ENCODE measurements around the gene TPK1. TPM values are rescaled to one million over a fixed set of nuclear protein-coding genes. Genes with fewer than 3 reads are reported as not detected.

The TPK1 gene
- total RNA-seq, 1 experiment from 2014 or later: 3.1 TPM

DNA sequence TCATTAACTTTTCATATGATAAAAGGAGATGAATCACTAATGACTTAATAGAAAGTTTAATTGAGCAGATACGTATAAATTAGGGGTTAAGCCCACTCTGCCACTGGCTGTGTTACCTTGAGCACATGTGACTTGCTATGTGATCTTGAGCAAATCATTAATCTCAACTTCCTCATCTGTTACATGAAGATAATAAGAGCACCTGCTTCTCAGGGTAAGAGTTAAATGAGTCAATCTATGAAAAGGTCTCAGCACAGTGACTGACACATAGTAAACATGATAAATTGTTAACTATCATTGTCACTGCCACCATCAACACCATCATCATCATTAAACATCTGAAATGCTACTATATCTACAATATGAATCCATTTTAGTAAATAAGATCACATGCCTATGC lies 110.8 kb downstream of the TPK1 start:
- Histone ChIP-seq H3K23ac (ENCODE audit: insufficient read length, low read depth, low read length) (no peak overlapping the region), H4K91ac (ENCODE audit: insufficient read length, low read depth, low read length) (no peak overlapping the region), H2BK15ac (ENCODE audit: low read depth, low read length) (no peak overlapping the region), H3K9me3 (ENCODE audit: control insufficient read depth, low read depth, low read length) (peaks cover 8% of the 10 kb centered on the region), H3T11ph (ENCODE audit: low read length) (no peak overlapping the region), H2AFZ (ENCODE audit: low read length) (no peak overlapping the region), H4K5ac (ENCODE audit: insufficient read length, low read depth, low read length) (no peak overlapping the region), H2AK5ac (ENCODE audit: insufficient read length, low read length) (no peak overlapping the region), H3K4me1 (ENCODE audit: insufficient read depth, low read length) (no peaks in the 10 kb centered on the region; the same call in 1 of the 2 replicates), H2BK5ac (ENCODE audit: insufficient read length, low read length) (no peak overlapping the region), H3K4me2 (ENCODE audit: insufficient read depth, insufficient read length, low read length) (no peak overlapping the region), H3K4ac (ENCODE audit: low read depth, low read length) (no peak overlapping the region), H3K27ac (ENCODE audit: insufficient read length, low read depth, low read length) (no peak overlapping the region), H3K14ac (ENCODE audit: insufficient read depth, low read length) (no peak overlapping the region), H2BK12ac (ENCODE audit: insufficient read length, low read depth, low read length) (no peak overlapping the region), H2BK20ac (ENCODE audit: low read depth, low read length, poor library complexity, severe bottlenecking) (no peak overlapping the region), H3K79me1 (ENCODE audit: insufficient read depth, low read depth, low read length, poor library complexity, severe bottlenecking) (no peaks in the 10 kb centered on the region), H4K20me1 (ENCODE audit: control insufficient read depth, insufficient read depth, insufficient read length) (no peaks in the 10 kb centered on the region), H3K18ac (ENCODE audit: insufficient read length, low read depth, low read length) (no peak overlapping the region), H3K79me2 (ENCODE audit: insufficient read depth, low read length) (no peaks in the 10 kb centered on the region), H2BK120ac (ENCODE audit: low read depth, low read length, poor library complexity, severe bottlenecking) (no peak overlapping the region), H3K9ac (ENCODE audit: extremely low read depth, insufficient read length, low read length) (no peak overlapping the region), H3K56ac (ENCODE audit: insufficient read length, low read depth, low read length) (no peak overlapping the region), H4K8ac (replicated peaks; ENCODE audit: insufficient read length, low read depth, low read length) (no peak overlapping the region), H3K23me2 (ENCODE audit: insufficient read length, low read depth, low read length, poor library complexity, severe bottlenecking) (no peaks in the 10 kb centered on the region), H3K27me3 (ENCODE audit: insufficient read depth, low read length) (no peaks in the 10 kb centered on the region)
- Mint-ChIP-seq H3K4me3 (no peak overlapping the region), H3K27ac (no peak overlapping the region), H3K36me3 (ENCODE audit: insufficient read depth in 1 of 3, low read depth in 3 of 3) (peaks cover 6 to 7% (median 7%) of the 10 kb centered on the region in 3 experiments; a peak in 6 of 7 replicates), H3K4me1 (peaks cover 5% of the 10 kb centered on the region in 2 experiments), H3K9me3 (peaks cover 7 to 15% of the 10 kb centered on the region in 2 experiments), H3K27me3 (ENCODE audit: low read depth) (no peaks in the 10 kb centered on the region)
- no peak for DNase-seq
- TF ChIP-seq, protein P1, sequence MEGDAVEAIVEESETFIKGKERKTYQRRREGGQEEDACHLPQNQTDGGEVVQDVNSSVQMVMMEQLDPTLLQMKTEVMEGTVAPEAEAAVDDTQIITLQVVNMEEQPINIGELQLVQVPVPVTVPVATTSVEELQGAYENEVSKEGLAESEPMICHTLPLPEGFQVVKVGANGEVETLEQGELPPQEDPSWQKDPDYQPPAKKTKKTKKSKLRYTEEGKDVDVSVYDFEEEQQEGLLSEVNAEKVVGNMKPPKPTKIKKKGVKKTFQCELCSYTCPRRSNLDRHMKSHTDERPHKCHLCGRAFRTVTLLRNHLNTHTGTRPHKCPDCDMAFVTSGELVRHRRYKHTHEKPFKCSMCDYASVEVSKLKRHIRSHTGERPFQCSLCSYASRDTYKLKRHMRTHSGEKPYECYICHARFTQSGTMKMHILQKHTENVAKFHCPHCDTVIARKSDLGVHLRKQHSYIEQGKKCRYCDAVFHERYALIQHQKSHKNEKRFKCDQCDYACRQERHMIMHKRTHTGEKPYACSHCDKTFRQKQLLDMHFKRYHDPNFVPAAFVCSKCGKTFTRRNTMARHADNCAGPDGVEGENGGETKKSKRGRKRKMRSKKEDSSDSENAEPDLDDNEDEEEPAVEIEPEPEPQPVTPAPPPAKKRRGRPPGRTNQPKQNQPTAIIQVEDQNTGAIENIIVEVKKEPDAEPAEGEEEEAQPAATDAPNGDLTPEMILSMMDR (conservative IDR thresholded peaks at IDR 0.05): no peak
- no CpG with 5 or more reads among the region's 1 CpG for WGBS (ENCODE audit: extremely low coverage, insufficient read length, low lambda C conversion rate)

Measured in H9 (cell line).